Endothelial cell of umbilical vein (primary cell): ENCODE measurements around the gene MFNG. TPM values are rescaled to one million over a fixed set of nuclear protein-coding genes. Genes with fewer than 3 reads are reported as not detected.

Source experiments
- BruUV-seq: library from RNA; stranded (reverse); fragments of 400-500 nt; replicated peaks from 2 replicates; lab custom pipeline; 2021; lab: Mats Ljungman, UMichigan
- CTCF ChIA-PET: fragments of 300-600, 350-600 bp; sonication (Branson Sonifier 250); formaldehyde crosslinking; loops from one replicate; lab custom pipeline; 2021; ENCODE audit warnings: antibody characterized with exemption, inconsistent platforms; lab: Charles Lee
- POLR2A ChIA-PET: fragments of 300-600, 350-600 bp; sonication (Branson Sonifier 250); formaldehyde crosslinking; loops from one replicate; lab custom pipeline; 2021; ENCODE audit warnings: antibody characterized with exemption, inconsistent platforms; lab: Charles Lee
- DNase-seq: peaks from one replicate; pipeline ENCODE4 v3.0.0-alpha.2; 2011; ENCODE audit warnings: low read depth, low spot score
- FAIRE-seq: peaks from 2 replicates; lab custom pipeline; 2011; peaks lifted over from hg19 to GRCh38; lab: Jason Lieb, UNC
- H2AFZ ChIP-seq: 2 replicates; pipeline ENCODE4 v1.6.0; 2012; ENCODE audit warnings: low read depth, low read length, control low read depth, inconsistent platforms
- H3K27ac ChIP-seq: 2 replicates; pipeline ENCODE4 v1.5.1; 2011; ENCODE audit warnings: low read depth, mild to moderate bottlenecking, control low read depth, low read length, moderate library complexity; ENCODE audit not compliant: insufficient read depth
- H3K27me3 ChIP-seq, 2 experiments: 2 replicates each; pipeline versions ENCODE4 v1.6.0 to v1.6.1; 2011; ENCODE audit warnings: low read length in 2 of 2, mixed read lengths in 1 of 2; ENCODE audit not compliant: control insufficient read depth in 2 of 2, insufficient read depth in 2 of 2
- H3K36me3 ChIP-seq, 2 experiments: 2 replicates in 1 of 2; 3 replicates in 1 of 2; pipeline ENCODE4 v1.5.1; 2011; ENCODE audit warnings: low read length in 2 of 2, mild to moderate bottlenecking in 1 of 2, moderate library complexity in 1 of 2; ENCODE audit not compliant: control insufficient read depth in 2 of 2, insufficient read depth in 2 of 2; ENCODE audit errors: extremely low read depth in 1 of 2
- H3K4me1 ChIP-seq: 3 replicates; pipeline ENCODE4 v1.5.1; 2011; ENCODE audit warnings: mild to moderate bottlenecking, low read length; ENCODE audit not compliant: control insufficient read depth, insufficient read depth; ENCODE audit errors: extremely low read depth
- H3K4me2 ChIP-seq: 2 replicates; pipeline ENCODE4 v1.6.1; 2011; ENCODE audit warnings: low read length, control low read depth, mixed read lengths; ENCODE audit not compliant: insufficient read depth
- H3K4me3 ChIP-seq, 3 experiments: fragments of 200-600 bp in 1 of 3; sonication (generic), shearing (Covaris generic) in 1 of 3; replicated peaks in 1 of 3; 2 replicates each; pipeline ENCODE4 v1.5.1; 2011 to 2016; ENCODE audit warnings: control low read depth in 3 of 3, low read length in 3 of 3, mild to moderate bottlenecking in 2 of 3, inconsistent platforms in 1 of 3, low read depth in 1 of 3, moderate library complexity in 1 of 3; ENCODE audit not compliant: insufficient read depth in 1 of 3
- H3K79me2 ChIP-seq: 2 replicates; pipeline ENCODE4 v1.6.0; 2012; ENCODE audit warnings: low read length, inconsistent platforms; ENCODE audit not compliant: control insufficient read depth, insufficient read depth
- H3K9ac ChIP-seq: replicated peaks from 2 replicates; pipeline ENCODE3; 2011; ENCODE audit warnings: low read length, control low read depth; ENCODE audit not compliant: insufficient read depth; ENCODE audit errors: extremely low read depth
- H3K9me1 ChIP-seq: replicated peaks from 3 replicates; pipeline ENCODE4 v1.6.0; 2011; ENCODE audit warnings: mild to moderate bottlenecking, low read length; ENCODE audit not compliant: control insufficient read depth, insufficient read depth; ENCODE audit errors: extremely low read depth
- H3K9me3 ChIP-seq: replicated peaks from 2 replicates; pipeline ENCODE4 v1.5.1; 2012; ENCODE audit warnings: low read length, inconsistent platforms; ENCODE audit not compliant: control insufficient read depth, insufficient read depth
- H4K20me1 ChIP-seq: replicated peaks from 2 replicates; pipeline ENCODE3; 2011; ENCODE audit warnings: mild to moderate bottlenecking, low read length; ENCODE audit not compliant: control insufficient read depth, insufficient read depth; ENCODE audit errors: extremely low read depth
- EZH2 ChIP-seq: IDR thresholded peaks from 2 replicates; pipeline ENCODE4 v1.6.1; 2012; ENCODE audit warnings: borderline replicate concordance, low read depth, mild to moderate bottlenecking, moderate library complexity, low read length, inconsistent platforms; ENCODE audit not compliant: severe bottlenecking
- FOS ChIP-seq: IDR thresholded peaks from 2 replicates; pipeline ENCODE4 v1.6.1; 2011; ENCODE audit warnings: mild to moderate bottlenecking, low read length, moderate library complexity, borderline replicate concordance; ENCODE audit not compliant: insufficient read depth
- GATA2 ChIP-seq: IDR thresholded peaks from 2 replicates; pipeline ENCODE4 v1.7.0; 2011; ENCODE audit warnings: low read depth, mild to moderate bottlenecking, moderate library complexity, mixed read lengths, low read length; ENCODE audit not compliant: insufficient read length, insufficient read depth
- JUN ChIP-seq: IDR thresholded peaks from 2 replicates; pipeline ENCODE4 v1.6.1; 2011; ENCODE audit warnings: borderline replicate concordance, low read depth; ENCODE audit not compliant: insufficient read length, insufficient read depth
- MYC ChIP-seq: IDR thresholded peaks from one replicate; pipeline ENCODE4 v1.6.1; 2011; ENCODE audit warnings: mild to moderate bottlenecking, low read depth, low read length
- POLR2A ChIP-seq: IDR thresholded peaks from 2 replicates; pipeline ENCODE4 v1.6.1; 2012; ENCODE audit warnings: low read depth, mild to moderate bottlenecking, control low read depth, low read length
- POLR2AphosphoS5 ChIP-seq: IDR thresholded peaks from 2 replicates; pipeline ENCODE4 v1.6.1; 2012; ENCODE audit warnings: low read depth, mild to moderate bottlenecking, control low read depth, low read length, moderate library complexity; ENCODE audit not compliant: insufficient read depth
- dilution Hi-C: fragments of 300-500 bp; cut with MboI; formaldehyde crosslinking; loops from one replicate; pipeline ENCODE4 v1.15.0; 2019; ENCODE audit warnings: low sequenced_read_pairs; ENCODE audit not compliant: extremely low pct_ligation_motif_present
- intact Hi-C: fragments of 100-400 bp; cut with micrococcal nuclease; formaldehyde crosslinking; loops from one replicate; pipeline ENCODE4 v1.10.0; 2022
- polyA plus RNA-seq, 4 experiments: library from polyadenylated mRNA; depleted of rRNA in 3 of 4; stranded (reverse) in 3 of 4; unstranded in 1 of 4; fragments of >200 nt; gene quantifications; 2 replicates each; pipeline versions ENCODE4 v1.2.1 to v1.2.3, GENCODE V29; 2011 to 2012; ENCODE audit warnings: missing spikeins in 1 of 4
- total RNA-seq: library from RNA; stranded (reverse); gene quantifications from 2 replicates; pipeline ENCODE4 v1.2.3, GENCODE V29; 2021
- TF ChIP-seq, protein P1 (sequence below): IDR thresholded peaks from 2 replicates; pipeline ENCODE4 v1.6.1; 2011; ENCODE audit not compliant: insufficient read depth, insufficient read length
- TF ChIP-seq, protein P2 (sequence below), 2 donors: IDR thresholded peaks; 1 replicate in 1 of 2; 2 replicates in 1 of 2; pipeline ENCODE4 v1.5.1; 2011; ENCODE audit warnings: low read length in 2 of 2, mild to moderate bottlenecking in 2 of 2, moderate library complexity in 2 of 2, control low read depth in 1 of 2, inconsistent platforms in 1 of 2, low read depth in 1 of 2; ENCODE audit not compliant: insufficient read depth in 1 of 2; ENCODE audit errors: extremely low read depth in 1 of 2

Gene MFNG
- total and polyA plus RNA-seq, 2 donors (not counting 3 experiments of a cell fraction or from before 2014, with no cell fraction given) = 188 to 257 TPM

DNA sequence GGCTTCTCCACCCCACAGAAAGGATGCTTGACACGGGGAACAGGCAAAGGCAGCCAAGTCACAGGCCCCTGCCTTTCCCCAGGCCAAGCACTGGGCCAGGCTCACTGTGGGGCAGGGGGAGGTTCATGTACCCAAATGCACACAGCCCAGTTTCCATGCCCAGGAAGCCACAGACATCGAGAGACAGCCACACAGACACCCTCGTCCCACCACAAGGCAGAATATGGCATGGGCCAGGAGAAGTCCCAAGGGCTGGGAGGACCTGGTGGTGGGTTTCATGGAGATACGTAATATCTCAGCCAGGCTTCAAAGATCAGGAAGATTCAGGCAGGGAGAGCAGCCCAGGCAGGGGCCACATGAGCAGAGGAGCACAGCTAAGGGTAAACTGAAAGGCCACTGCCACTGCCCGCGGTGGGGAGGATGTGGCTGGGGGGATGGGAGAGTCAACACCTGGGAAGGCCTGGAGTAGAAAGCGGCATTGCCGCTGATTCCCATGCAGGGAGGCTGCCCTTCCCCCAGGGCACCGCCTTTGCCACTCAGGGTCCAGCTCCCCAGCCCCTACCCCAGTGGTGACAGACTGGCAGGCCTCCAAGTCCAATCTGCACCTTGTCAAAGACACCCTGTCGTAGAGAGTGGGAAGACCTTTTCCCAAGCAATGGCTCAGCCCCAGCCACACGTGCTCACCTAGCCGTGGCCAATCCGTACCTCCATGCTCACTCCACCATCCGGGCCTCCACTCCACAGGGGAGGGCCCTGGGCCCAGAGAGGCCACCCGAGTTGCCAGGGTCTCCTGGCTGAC, 2.4 kb upstream of the MFNG start:
- FAIRE-seq = no peak

More for the DNA sequence above, 2.4 kb upstream of the MFNG start:
- TF ChIP-seq EZH2 (no peak), GATA2 (no peak), MYC (no peak), POLR2A (no peak), POLR2AphosphoS5 (no peak), FOS (no peak), JUN (no peak)
- TF ChIP-seq, protein P1, sequence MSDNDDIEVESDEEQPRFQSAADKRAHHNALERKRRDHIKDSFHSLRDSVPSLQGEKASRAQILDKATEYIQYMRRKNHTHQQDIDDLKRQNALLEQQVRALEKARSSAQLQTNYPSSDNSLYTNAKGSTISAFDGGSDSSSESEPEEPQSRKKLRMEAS = no peak
- TF ChIP-seq, protein P2, sequence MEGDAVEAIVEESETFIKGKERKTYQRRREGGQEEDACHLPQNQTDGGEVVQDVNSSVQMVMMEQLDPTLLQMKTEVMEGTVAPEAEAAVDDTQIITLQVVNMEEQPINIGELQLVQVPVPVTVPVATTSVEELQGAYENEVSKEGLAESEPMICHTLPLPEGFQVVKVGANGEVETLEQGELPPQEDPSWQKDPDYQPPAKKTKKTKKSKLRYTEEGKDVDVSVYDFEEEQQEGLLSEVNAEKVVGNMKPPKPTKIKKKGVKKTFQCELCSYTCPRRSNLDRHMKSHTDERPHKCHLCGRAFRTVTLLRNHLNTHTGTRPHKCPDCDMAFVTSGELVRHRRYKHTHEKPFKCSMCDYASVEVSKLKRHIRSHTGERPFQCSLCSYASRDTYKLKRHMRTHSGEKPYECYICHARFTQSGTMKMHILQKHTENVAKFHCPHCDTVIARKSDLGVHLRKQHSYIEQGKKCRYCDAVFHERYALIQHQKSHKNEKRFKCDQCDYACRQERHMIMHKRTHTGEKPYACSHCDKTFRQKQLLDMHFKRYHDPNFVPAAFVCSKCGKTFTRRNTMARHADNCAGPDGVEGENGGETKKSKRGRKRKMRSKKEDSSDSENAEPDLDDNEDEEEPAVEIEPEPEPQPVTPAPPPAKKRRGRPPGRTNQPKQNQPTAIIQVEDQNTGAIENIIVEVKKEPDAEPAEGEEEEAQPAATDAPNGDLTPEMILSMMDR (IDR thresholded peaks at IDR 0.05; ENCODE audit: extremely low read depth in 1 of 2, insufficient read depth in 1 of 2, low read depth in 1 of 2, low read length in 2 of 2) = no peak
- H3K27ac ChIP-seq = no peak overlapping the region
- H3K4me3 ChIP-seq = no peak overlapping the region
- peaks cover 23% of the 10 kb centered on the region for H3K4me1 ChIP-seq
- dilution Hi-C loops (no loop called here), intact Hi-C loops (no loop called here)
- ChIA-PET POLR2A (no interaction called here), CTCF (interaction anchor here (1.7 to 1.8 kb wide), 2 partner anchors 10 to 16 kb away, joined by 5 to 6 read pairs; no protein-coding TSS in a partner anchor)
- peaks cover 21% of the 10 kb centered on the region for H3K79me2 ChIP-seq
- H3K4me2 ChIP-seq = no peak overlapping the region
- H3K9ac ChIP-seq = no peak overlapping the region
- H3K36me3 ChIP-seq = peaks cover 0 to 22% of the 10 kb centered on the region in 2 experiments
- H4K20me1 ChIP-seq = no peaks in the 10 kb centered on the region
- no TSS peak for BruUV-seq
- no peak for DNase-seq
- no peaks in the 10 kb centered on the region for H3K27me3 ChIP-seq
- no peaks in the 10 kb centered on the region for H3K9me1 ChIP-seq
- H2AFZ ChIP-seq = no peak overlapping the region
- no peaks in the 10 kb centered on the region for H3K9me3 ChIP-seq
